K562 (cell line): Measurements from ENCODE around the gene ZCCHC24. TPM values are rescaled to one million over a fixed set of nuclear protein-coding genes. Genes with fewer than 3 reads are reported as not detected.

ENCODE experiments used
- ATAC-seq: fragments of 200-7000 bp; cut with Tn5 transposase; 3 replicates; pipeline ENCODE4 v1.9.1; 2020; ENCODE audit warnings: moderate library complexity
- BruUV-seq: library from RNA; stranded (reverse); fragments of 400-500 nt; replicated peaks from 2 replicates; lab custom pipeline; 2021; lab: Mats Ljungman, UMichigan
- CTCF ChIA-PET: fragments of 300-600 bp; formaldehyde crosslinking; extraction: SDS; loops from one replicate; lab custom pipeline; 2021; ENCODE audit warnings: low intra/inter-chr PET ratio; lab: Yijun Ruan, JAX
- POLR2A ChIA-PET: fragments of 300-600, 350-650 bp; sonication (Branson Sonifier 250); formaldehyde crosslinking; extraction: SDS; loops from one replicate; lab custom pipeline; 2021; ENCODE audit warnings: antibody characterized with exemption, inconsistent platforms; lab: Yijun Ruan, JAX
- DNase-seq, 4 experiments: peaks; one replicate each; pipeline versions ENCODE4 v3.0.0 to v3.0.0-alpha.2; 2011 to 2018; ENCODE audit warnings: low spot score in 3 of 4, mixed read lengths in 3 of 4; ENCODE audit errors: extremely low read depth in 1 of 4
- FAIRE-seq: peaks from 2 replicates; lab custom pipeline; 2011; peaks lifted over from hg19 to GRCh38; lab: Jason Lieb, UNC
- H2AFZ ChIP-seq: 2 replicates; pipeline ENCODE4 v1.6.0; 2011; ENCODE audit warnings: low read depth, low read length, control low read depth, inconsistent platforms
- H3K27ac ChIP-seq: fragments of 200-600 bp; 3 replicates; pipeline ENCODE4 v1.8.0; 2011; ENCODE audit warnings: low read depth, mild to moderate bottlenecking, control low read depth, inconsistent platforms, low read length, moderate library complexity, mixed read lengths; ENCODE audit errors: extremely low read depth
- H3K27me3 ChIP-seq, 2 experiments: fragments of 300-600 bp in 1 of 2; 2 replicates in 1 of 2; 3 replicates in 1 of 2; pipeline versions ENCODE4 v1.6.0 to v1.8.0; 2011; ENCODE audit warnings: inconsistent platforms in 2 of 2, low read length in 2 of 2, mild to moderate bottlenecking in 1 of 2, mixed read lengths in 1 of 2, moderate library complexity in 1 of 2; ENCODE audit not compliant: control insufficient read depth in 2 of 2, insufficient read depth in 2 of 2
- H3K36me3 ChIP-seq: fragments of 300-600 bp; 3 replicates; pipeline ENCODE4 v1.8.0; 2011; ENCODE audit warnings: mild to moderate bottlenecking, low read length, inconsistent platforms; ENCODE audit not compliant: control insufficient read depth, insufficient read depth
- H3K4me1 ChIP-seq, 2 experiments: fragments of 200-600 bp in 1 of 2; replicated peaks in 1 of 2; 2 replicates in 1 of 2; 3 replicates in 1 of 2; pipeline versions ENCODE4 v1.5.1 to v1.8.0; 2011; ENCODE audit warnings: inconsistent platforms in 2 of 2, low read length in 2 of 2, mild to moderate bottlenecking in 1 of 2, mixed read lengths in 1 of 2, moderate library complexity in 1 of 2; ENCODE audit not compliant: control insufficient read depth in 2 of 2, insufficient read depth in 2 of 2
- H3K4me2 ChIP-seq: 2 replicates; pipeline ENCODE4 v1.6.1; 2011; ENCODE audit warnings: low read length, control low read depth, inconsistent platforms, mixed read lengths; ENCODE audit not compliant: insufficient read depth
- H3K4me3 ChIP-seq: fragments of 200-600 bp; sonication (generic), shearing (Covaris generic); 2 replicates; pipeline ENCODE4 v1.5.1; 2016; ENCODE audit warnings: control low read depth, inconsistent platforms
- H3K79me2 ChIP-seq: fragments of 200-600 bp; 3 replicates; pipeline ENCODE4 v1.8.0; 2011; ENCODE audit warnings: low read length, inconsistent platforms; ENCODE audit not compliant: control insufficient read depth, insufficient read depth
- H3K9ac ChIP-seq, 2 experiments: 2 replicates each; pipeline versions ENCODE4 v1.6.0 to v1.6.1; 2011; ENCODE audit warnings: low read depth in 2 of 2, low read length in 2 of 2, control low read depth in 1 of 2, inconsistent platforms in 1 of 2, mild to moderate bottlenecking in 1 of 2, mixed read lengths in 1 of 2; ENCODE audit not compliant: insufficient read depth in 1 of 2
- H3K9me1 ChIP-seq: one replicate; pipeline ENCODE4 v1.6.0; 2011; ENCODE audit warnings: inconsistent platforms, mild to moderate bottlenecking, low read length, moderate library complexity; ENCODE audit not compliant: control insufficient read depth, insufficient read depth
- H3K9me3 ChIP-seq: replicated peaks from 2 replicates; pipeline ENCODE4 v1.5.1; 2011; ENCODE audit warnings: low read depth, low read length, inconsistent platforms; ENCODE audit not compliant: control insufficient read depth, insufficient read depth
- H4K20me1 ChIP-seq: replicated peaks from 2 replicates; pipeline ENCODE4 v1.6.1; 2011; ENCODE audit warnings: low read length, inconsistent platforms, mixed read lengths; ENCODE audit not compliant: control insufficient read depth, insufficient read depth
- CREM ChIP-seq: IDR thresholded peaks from 2 replicates; pipeline ENCODE4 v1.6.1; 2014; ENCODE audit warnings: antibody characterized with exemption, low read depth
- GTF2E2 ChIP-seq: fragments of 200-800 bp; sonication (Bioruptor generic); IDR thresholded peaks from 2 replicates; pipeline ENCODE4 v1.6.1; 2016; ENCODE audit warnings: missing genetic modification characterization, missing compliant biosample characterization
- KDM2B ChIP-seq: fragments of 250-450 bp; sonication (Bioruptor Pico); IDR thresholded peaks from 2 replicates; pipeline ENCODE4 v1.8.0; 2021; ENCODE audit warnings: mild to moderate bottlenecking, moderate library complexity
- NFIC ChIP-seq: fragments of 450-650 bp; IDR thresholded peaks from 2 replicates; pipeline ENCODE4 v1.6.1; 2017; ENCODE audit warnings: mild to moderate bottlenecking, inconsistent platforms
- PML ChIP-seq: IDR thresholded peaks from 2 replicates; pipeline ENCODE4 v1.6.1; 2012; ENCODE audit warnings: low read length, inconsistent platforms
- ZNF23 ChIP-seq: fragments of 250-450 bp; sonication (Bioruptor Pico); IDR thresholded peaks from 2 replicates; pipeline ENCODE4 v1.4.0; 2020; ENCODE audit warnings: mild to moderate bottlenecking
- ZNF707 ChIP-seq: fragments of 250-450 bp; sonication (Bioruptor Pico); conservative IDR thresholded peaks from 2 replicates; pipeline ENCODE4 v1.8.0; 2022; ENCODE audit warnings: inconsistent platforms, mild to moderate bottlenecking, moderate library complexity
- WGBS: fragments of 100-300 bp; shearing (Covaris generic); methylation state at CpG from one replicate; pipeline ENCODE4 v1.1.6; 2016; ENCODE audit warnings: low coverage, mixed read lengths; ENCODE audit not compliant: insufficient coverage; ENCODE audit errors: missing lambda C conversion rate; 5-methylcytosine and 5-hydroxymethylcytosine counted together
- in situ Hi-C: fragments of 300-500 bp; cut with MboI; formaldehyde crosslinking; loops from 4 replicates; pipeline ENCODE4 v1.15.0; 2018; ENCODE audit warnings: inconsistent platforms, mixed read lengths
- intact Hi-C: fragments of 100-400 bp; cut with micrococcal nuclease; formaldehyde crosslinking; loops from 2 replicates; pipeline ENCODE4 v1.14.2; 2022
- polyA plus RNA-seq, 8 experiments: library from polyadenylated mRNA; depleted of rRNA in 4 of 8; stranded (reverse) in 5 of 8; unstranded in 3 of 8; fragments of >200 nt; fragmentation: Nextera tagmentation in 2 of 8; fragmentation: Illumina TruSeq in 1 of 8; extraction: Ambion mirVana in 2 of 8; extraction: Trizol in 1 of 8; gene quantifications; 2 replicates each; pipeline versions ENCODE4 v1.2.1 to v1.2.3, GENCODE V29; 2011 to 2014; ENCODE audit warnings: inconsistent platforms in 1 of 8, missing spikeins in 1 of 8
- total RNA-seq, 7 experiments: library from RNA; depleted of rRNA in 6 of 7; stranded (reverse); fragments of >200 nt in 6 of 7; fragmentation: Illumina TruSeq in 2 of 7; extraction: Trizol in 2 of 7; gene quantifications; 2 replicates each; pipeline versions ENCODE4 v1.2.1 to v1.2.3, GENCODE V29; 2011 to 2021; ENCODE audit warnings: low replicate concordance in 1 of 7
- TF ChIP-seq, protein P1 (sequence below): fragments of 250-450 bp; sonication (Bioruptor Pico); IDR thresholded peaks from 2 replicates; pipeline ENCODE4 v1.9.0; 2021; ENCODE audit warnings: mild to moderate bottlenecking
- TF ChIP-seq, protein P2 (sequence below), 2 experiments: fragments of 150-350 bp in 1 of 2; IDR thresholded peaks; 2 replicates each; pipeline ENCODE4 v1.6.1; 2012 to 2016; ENCODE audit warnings: low read depth in 2 of 2, low read length in 2 of 2, mild to moderate bottlenecking in 1 of 2, moderate library complexity in 1 of 2

ZCCHC24 gene
- total and polyA plus RNA-seq, 9 of the 15 experiments (the other 6 are each of a cell fraction or from before 2014, with no cell fraction given), result 0.84 to 11.0 (median 4.6) TPM

DNA sequence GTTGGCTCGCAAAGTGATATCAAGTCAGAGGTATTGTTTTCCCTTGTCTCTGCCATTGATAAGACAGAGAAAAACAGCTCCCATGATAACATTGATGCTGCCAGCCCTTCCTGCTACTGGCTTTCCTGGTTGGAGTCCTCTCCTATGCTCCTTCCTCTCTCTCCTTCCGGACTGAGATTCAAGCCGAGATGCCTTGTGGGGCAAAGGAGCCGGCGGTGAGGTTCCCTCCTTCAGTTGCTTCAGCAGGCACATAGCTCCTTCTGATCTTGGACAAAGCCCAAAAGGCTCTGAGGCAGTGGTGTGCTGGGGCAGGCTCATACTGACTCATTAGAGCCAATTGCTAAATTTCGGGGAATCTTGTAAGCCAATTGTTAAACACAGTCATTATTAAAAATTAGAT is 8.8 kb upstream of the ZCCHC24 start:
- Histone ChIP-seq H2AFZ (no peak overlapping the region), H3K9ac (peak overlapping the region in 1 of 2 experiments; percentile 19; a peak in 1 of 4 replicates), H3K4me3 (no peak overlapping the region), H3K27me3 (peaks cover 0 to 16% of the 10 kb centered on the region in 2 experiments; a peak in 3 of 5 replicates), H4K20me1 (no peaks in the 10 kb centered on the region), H3K9me3 (no peaks in the 10 kb centered on the region), H3K9me1 (no peaks in the 10 kb centered on the region), H3K36me3 (no peaks in the 10 kb centered on the region), H3K27ac (no peak overlapping the region), H3K79me2 (no peaks in the 10 kb centered on the region), H3K4me1 (peaks cover 10 to 30% of the 10 kb centered on the region in 2 experiments; a peak in 3 of 5 replicates), H3K4me2 (no peak overlapping the region)
- CTCF ChIA-PET, result no interaction called here
- WGBS, result 16% methylated on average over 6 of the region's 6 CpGs
- no TSS peak for BruUV-seq
- no peak for ATAC-seq
- TF ChIP-seq ZNF23 (CRISPR knock-in tag) (no peak), NFIC (peak; percentile 26), CREM (no peak)
- no peak for FAIRE-seq
- in situ Hi-C loops (no loop called here), intact Hi-C loops (no loop called here)
- POLR2A ChIA-PET, result interaction anchor here (1.0 to 3.0 kb wide), 6 partner anchors 8 to 97 kb away, joined by 3 to 19 read pairs (median 4); partner anchors contain the start of gene ZCCHC24
- DNase-seq, result no peak

DNA sequence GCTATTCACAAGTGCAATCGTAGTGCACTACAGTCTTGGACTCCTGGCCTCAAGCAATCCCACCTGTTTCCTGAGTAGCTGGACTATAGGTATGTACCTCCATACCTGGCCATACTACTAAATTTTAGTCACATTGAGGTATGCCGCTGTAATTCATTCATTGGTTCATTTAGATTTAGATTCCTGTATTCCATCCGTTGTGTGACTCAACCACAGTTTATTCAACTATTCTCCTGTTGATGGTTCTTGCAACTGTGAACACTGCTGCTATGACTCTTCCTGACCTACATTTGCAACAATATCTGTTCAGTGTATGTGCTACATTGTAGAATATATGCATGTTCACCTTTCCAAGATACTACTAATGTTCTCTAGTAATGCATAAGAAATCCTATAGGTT is 8.0 kb upstream of the ZCCHC24 start:
- no peaks in the 10 kb centered on the region for H3K79me2 ChIP-seq
- POLR2A ChIA-PET, result interaction anchor here (0.5 to 1.4 kb wide), 5 partner anchors 9 to 378 kb away, joined by 3 to 4 read pairs (median 3); no protein-coding TSS in a partner anchor
- no peaks in the 10 kb centered on the region for H4K20me1 ChIP-seq
- no peak overlapping the region for H3K27ac ChIP-seq
- no TSS peak for BruUV-seq
- TF ChIP-seq, protein P1, sequence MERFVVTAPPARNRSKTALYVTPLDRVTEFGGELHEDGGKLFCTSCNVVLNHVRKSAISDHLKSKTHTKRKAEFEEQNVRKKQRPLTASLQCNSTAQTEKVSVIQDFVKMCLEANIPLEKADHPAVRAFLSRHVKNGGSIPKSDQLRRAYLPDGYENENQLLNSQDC (CRISPR knock-in tag), result no peak
- no peak for TF ChIP-seq ZNF707 (CRISPR knock-in tag)
- TF ChIP-seq GTF2E2 (tag), result no peak
- TF ChIP-seq KDM2B (CRISPR knock-in tag), result no peak
- TF ChIP-seq, protein P2, sequence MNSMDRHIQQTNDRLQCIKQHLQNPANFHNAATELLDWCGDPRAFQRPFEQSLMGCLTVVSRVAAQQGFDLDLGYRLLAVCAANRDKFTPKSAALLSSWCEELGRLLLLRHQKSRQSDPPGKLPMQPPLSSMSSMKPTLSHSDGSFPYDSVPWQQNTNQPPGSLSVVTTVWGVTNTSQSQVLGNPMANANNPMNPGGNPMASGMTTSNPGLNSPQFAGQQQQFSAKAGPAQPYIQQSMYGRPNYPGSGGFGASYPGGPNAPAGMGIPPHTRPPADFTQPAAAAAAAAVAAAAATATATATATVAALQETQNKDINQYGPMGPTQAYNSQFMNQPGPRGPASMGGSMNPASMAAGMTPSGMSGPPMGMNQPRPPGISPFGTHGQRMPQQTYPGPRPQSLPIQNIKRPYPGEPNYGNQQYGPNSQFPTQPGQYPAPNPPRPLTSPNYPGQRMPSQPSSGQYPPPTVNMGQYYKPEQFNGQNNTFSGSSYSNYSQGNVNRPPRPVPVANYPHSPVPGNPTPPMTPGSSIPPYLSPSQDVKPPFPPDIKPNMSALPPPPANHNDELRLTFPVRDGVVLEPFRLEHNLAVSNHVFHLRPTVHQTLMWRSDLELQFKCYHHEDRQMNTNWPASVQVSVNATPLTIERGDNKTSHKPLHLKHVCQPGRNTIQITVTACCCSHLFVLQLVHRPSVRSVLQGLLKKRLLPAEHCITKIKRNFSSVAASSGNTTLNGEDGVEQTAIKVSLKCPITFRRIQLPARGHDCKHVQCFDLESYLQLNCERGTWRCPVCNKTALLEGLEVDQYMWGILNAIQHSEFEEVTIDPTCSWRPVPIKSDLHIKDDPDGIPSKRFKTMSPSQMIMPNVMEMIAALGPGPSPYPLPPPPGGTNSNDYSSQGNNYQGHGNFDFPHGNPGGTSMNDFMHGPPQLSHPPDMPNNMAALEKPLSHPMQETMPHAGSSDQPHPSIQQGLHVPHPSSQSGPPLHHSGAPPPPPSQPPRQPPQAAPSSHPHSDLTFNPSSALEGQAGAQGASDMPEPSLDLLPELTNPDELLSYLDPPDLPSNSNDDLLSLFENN (IDR thresholded peaks at IDR 0.05; ENCODE audit: low read depth in 2 of 2, low read length in 2 of 2), result no peak
- TF ChIP-seq PML, result no peak
- DNase-seq (no peak), FAIRE-seq (no peak), ATAC-seq (no peak)
- H3K9me3 ChIP-seq, result no peaks in the 10 kb centered on the region
- 57% methylated on average over 3 of the region's 3 CpGs for WGBS
- CTCF ChIA-PET, result no interaction called here
- H2AFZ ChIP-seq, result no peak overlapping the region
- intact Hi-C loops (no loop called here), in situ Hi-C loops (no loop called here)
- H3K27me3 ChIP-seq, result peaks cover 0 to 12% of the 10 kb centered on the region in 2 experiments; a peak in 3 of 5 replicates
- no peak overlapping the region for H3K9ac ChIP-seq
- no peaks in the 10 kb centered on the region for H3K36me3 ChIP-seq
- peaks cover 10 to 31% of the 10 kb centered on the region in 2 experiments; a peak in 3 of 5 replicates for H3K4me1 ChIP-seq
- no peak overlapping the region for H3K4me2 ChIP-seq
- H3K9me1 ChIP-seq, result no peaks in the 10 kb centered on the region
- no peak overlapping the region for H3K4me3 ChIP-seq
